ENCODE data around the gene TPCN2.

Gene TPCN2

GRCh38 chr11:69010964-69011623, 37.6 kb upstream of the TPCN2 start:
- DNase-seq = peak in 2 of 3 experiments; percentile 24 to 33

GRCh38 chr11:69011624-69012091, 37.1 kb upstream of the TPCN2 start:
- no peak for DNase-seq

- DNase-seq = no peak
Measured at GRCh38 chr11:69012092-69013008, 36.4 kb upstream of the TPCN2 start.

GRCh38 chr11:69013009-69013951, 35.5 kb upstream of the TPCN2 start, which contains the start of gene MRGPRF:
MRGPRF (minus strand) TSS chr11:69013246; CDS start chr11:69009901, 3,345 bp downstream.
- peak in 2 of 3 experiments; percentile 59 to 67 for DNase-seq

GRCh38 chr11:69014084-69014851, 34.5 kb upstream of the TPCN2 start:
- peak in 2 of 3 experiments; percentile 71 to 84 for DNase-seq

GRCh38 chr11:69014898-69015549, 33.7 kb upstream of the TPCN2 start:
- no peak for DNase-seq

- no peak for DNase-seq
Measured at GRCh38 chr11:69017951-69018350, 30.8 kb upstream of the TPCN2 start.

GRCh38 chr11:69018924-69019323, 29.8 kb upstream of the TPCN2 start:
- DNase-seq = no peak

- no peak for DNase-seq
Measured at GRCh38 chr11:69022260-69022659, 26.5 kb upstream of the TPCN2 start.

GRCh38 chr11:69024509-69024908, 24.2 kb upstream of the TPCN2 start:
- no peak for DNase-seq

- no peak for DNase-seq
Measured at GRCh38 chr11:69027704-69028372, 20.9 kb upstream of the TPCN2 start.

- DNase-seq = no peak
Measured at GRCh38 chr11:69030301-69030700, 18.4 kb upstream of the TPCN2 start.

- no peak for DNase-seq
Measured at GRCh38 chr11:69032833-69033232, 15.9 kb upstream of the TPCN2 start.

- DNase-seq = no peak
Measured at GRCh38 chr11:69033431-69033830, 15.3 kb upstream of the TPCN2 start.

- DNase-seq = no peak
Measured at GRCh38 chr11:69034123-69034867, 14.4 kb upstream of the TPCN2 start.

GRCh38 chr11:69035150-69035945, 13.4 kb upstream of the TPCN2 start:
- DNase-seq = no peak

GRCh38 chr11:69035946-69036340, 12.8 kb upstream of the TPCN2 start:
- no peak for DNase-seq

- no peak for DNase-seq
Measured at GRCh38 chr11:69037074-69037473, 11.7 kb upstream of the TPCN2 start.

GRCh38 chr11:69037544-69037943, 11.2 kb upstream of the TPCN2 start:
- no peak for DNase-seq

Measured in NCI-H1417 (cell line).